H9 (cell line): ENCODE measurements around the gene BMP7. TPM values are rescaled to one million over a fixed set of nuclear protein-coding genes. Genes with fewer than 3 reads are reported as not detected.

Experiments used
- DNase-seq: peaks from one replicate; pipeline ENCODE4 v3.0.0-alpha.2; 2017
- H2AFZ ChIP-seq: one replicate; pipeline ENCODE4 v1.6.1; 2013; ENCODE audit warnings: mild to moderate bottlenecking, low read length, control low read depth, moderate library complexity
- H2AK5ac ChIP-seq: 2 replicates; pipeline ENCODE4 v1.6.1; 2013; ENCODE audit warnings: low read length, control low read depth, mixed read lengths; ENCODE audit not compliant: insufficient read length
- H2BK120ac ChIP-seq: one replicate; pipeline ENCODE4 v1.6.1; 2013; ENCODE audit warnings: low read depth, mild to moderate bottlenecking, low read length, control low read depth, inconsistent platforms; ENCODE audit not compliant: poor library complexity, severe bottlenecking
- H2BK12ac ChIP-seq: 2 replicates; pipeline ENCODE4 v1.6.1; 2013; ENCODE audit warnings: low read length, control low read depth, mixed read lengths, low read depth; ENCODE audit not compliant: insufficient read length
- H2BK15ac ChIP-seq: 2 replicates; pipeline ENCODE4 v1.6.1; 2013; ENCODE audit warnings: low read depth, low read length, control low read depth
- H2BK20ac ChIP-seq: one replicate; pipeline ENCODE4 v1.6.1; 2013; ENCODE audit warnings: low read depth, mild to moderate bottlenecking, low read length, control low read depth, inconsistent platforms; ENCODE audit not compliant: poor library complexity, severe bottlenecking
- H2BK5ac ChIP-seq: 2 replicates; pipeline ENCODE4 v1.6.1; 2013; ENCODE audit warnings: low read length, control low read depth, mixed read lengths; ENCODE audit not compliant: insufficient read length
- H3K14ac ChIP-seq: 2 replicates; pipeline ENCODE4 v1.6.1; 2013; ENCODE audit warnings: low read length, control low read depth; ENCODE audit not compliant: insufficient read depth
- H3K18ac ChIP-seq: 2 replicates; pipeline ENCODE4 v1.6.1; 2013; ENCODE audit warnings: low read depth, mild to moderate bottlenecking, mixed read lengths, low read length, control low read depth; ENCODE audit not compliant: insufficient read length
- H3K23ac ChIP-seq: 2 replicates; pipeline ENCODE4 v1.6.1; 2013; ENCODE audit warnings: low read length, control low read depth, mixed read lengths, low read depth; ENCODE audit not compliant: insufficient read length
- H3K23me2 ChIP-seq: 2 replicates; pipeline ENCODE4 v1.6.1; 2013; ENCODE audit warnings: low read depth, mild to moderate bottlenecking, mixed read lengths, low read length, control low read depth; ENCODE audit not compliant: insufficient read length, poor library complexity, severe bottlenecking
- H3K27ac ChIP-seq: 2 replicates; pipeline ENCODE4 v1.5.1; 2013; ENCODE audit warnings: low read length, control low read depth, mixed read lengths, low read depth; ENCODE audit not compliant: insufficient read length
- H3K27me3 ChIP-seq: 2 replicates; pipeline ENCODE4 v1.6.1; 2013; ENCODE audit warnings: low read length, control low read depth, inconsistent platforms; ENCODE audit not compliant: insufficient read depth
- H3K4ac ChIP-seq: 2 replicates; pipeline ENCODE4 v1.6.1; 2013; ENCODE audit warnings: low read depth, mild to moderate bottlenecking, control low read depth, inconsistent platforms, low read length, moderate library complexity
- H3K4me1 ChIP-seq: 2 replicates; pipeline ENCODE4 v1.6.1; 2013; ENCODE audit warnings: low read length, control low read depth, inconsistent platforms; ENCODE audit not compliant: insufficient read depth
- H3K4me2 ChIP-seq: 2 replicates; pipeline ENCODE4 v1.6.1; 2013; ENCODE audit warnings: low read length, control low read depth, mixed read lengths; ENCODE audit not compliant: insufficient read length, insufficient read depth
- H3K56ac ChIP-seq: 2 replicates; pipeline ENCODE4 v1.6.1; 2013; ENCODE audit warnings: low read depth, mild to moderate bottlenecking, mixed read lengths, low read length, control low read depth; ENCODE audit not compliant: insufficient read length
- H3K79me1 ChIP-seq: 2 replicates; pipeline ENCODE4 v1.6.1; 2013; ENCODE audit warnings: low read depth, mild to moderate bottlenecking, moderate library complexity, low read length, control low read depth, inconsistent platforms; ENCODE audit not compliant: insufficient read depth, poor library complexity, severe bottlenecking
- H3K79me2 ChIP-seq: 2 replicates; pipeline ENCODE4 v1.6.1; 2013; ENCODE audit warnings: low read length, control low read depth, inconsistent platforms; ENCODE audit not compliant: insufficient read depth
- H3K9ac ChIP-seq: 2 replicates; pipeline ENCODE4 v1.6.1; 2013; ENCODE audit warnings: low read length, control low read depth, mixed read lengths; ENCODE audit not compliant: insufficient read length; ENCODE audit errors: extremely low read depth
- H3K9me3 ChIP-seq: one replicate; pipeline ENCODE4 v1.6.1; 2013; ENCODE audit warnings: low read depth, low read length, inconsistent platforms; ENCODE audit not compliant: control insufficient read depth
- H3T11ph ChIP-seq: one replicate; pipeline ENCODE4 v1.6.1; 2013; ENCODE audit warnings: mild to moderate bottlenecking, low read length, control low read depth, inconsistent platforms
- H4K20me1 ChIP-seq: one replicate; pipeline ENCODE4 v1.6.1; 2013; ENCODE audit not compliant: control insufficient read depth, insufficient read length, insufficient read depth
- H4K5ac ChIP-seq: 2 replicates; pipeline ENCODE4 v1.6.1; 2013; ENCODE audit warnings: low read depth, mild to moderate bottlenecking, mixed read lengths, low read length, control low read depth; ENCODE audit not compliant: insufficient read length
- H4K8ac ChIP-seq: replicated peaks from 2 replicates; pipeline ENCODE4 v1.6.1; 2013; ENCODE audit warnings: low read length, control low read depth, mixed read lengths, low read depth; ENCODE audit not compliant: insufficient read length
- H4K91ac ChIP-seq: 2 replicates; pipeline ENCODE4 v1.6.1; 2013; ENCODE audit warnings: low read depth, mild to moderate bottlenecking, moderate library complexity, mixed read lengths, low read length, control low read depth; ENCODE audit not compliant: insufficient read length
- H3K27ac Mint-ChIP-seq, 3 experiments: 2 replicates in 2 of 3; 3 replicates in 1 of 3; pipeline ENCODE4 v1.8.0; 2020 to 2021; ENCODE audit warnings: mixed read lengths in 3 of 3, mild to moderate bottlenecking in 1 of 3, moderate library complexity in 1 of 3
- H3K27me3 Mint-ChIP-seq: 2 replicates; pipeline ENCODE4 v1.8.0; 2021; ENCODE audit warnings: low read depth, mild to moderate bottlenecking, moderate library complexity, mixed read lengths
- H3K36me3 Mint-ChIP-seq, 3 experiments: 2 replicates in 2 of 3; 3 replicates in 1 of 3; pipeline ENCODE4 v1.8.0; 2020 to 2021; ENCODE audit warnings: low read depth in 3 of 3, mixed read lengths in 3 of 3; ENCODE audit not compliant: insufficient read depth in 1 of 3
- H3K4me1 Mint-ChIP-seq, 2 experiments: 2 replicates each; pipeline ENCODE4 v1.8.0; 2020; ENCODE audit warnings: mixed read lengths in 2 of 2
- H3K4me3 Mint-ChIP-seq, 2 experiments: 2 replicates in 1 of 2; 3 replicates in 1 of 2; pipeline ENCODE4 v1.8.0; 2020 to 2021; ENCODE audit warnings: mild to moderate bottlenecking in 2 of 2, mixed read lengths in 2 of 2, moderate library complexity in 1 of 2
- H3K9me3 Mint-ChIP-seq, 2 experiments: 2 replicates in 1 of 2; 3 replicates in 1 of 2; pipeline ENCODE4 v1.8.0; 2020; ENCODE audit warnings: mild to moderate bottlenecking in 2 of 2, mixed read lengths in 2 of 2, moderate library complexity in 1 of 2
- CTCF ChIP-seq: fragments of 200-600 bp; sonication (generic); conservative IDR thresholded peaks from 3 replicates; pipeline ENCODE4 v1.8.0; 2021; ENCODE audit warnings: antibody characterized with exemption, mild to moderate bottlenecking
- WGBS: extraction: QIAGEN DNeasy Blood & Tissue Kit; methylation state at CpG from one replicate; pipeline ENCODE4 v1.1.7; 2013; ENCODE audit warnings: missing lambda C conversion rate, low lambda C conversion rate, mixed read lengths; ENCODE audit not compliant: insufficient read length; ENCODE audit errors: extremely low coverage; 5-methylcytosine and 5-hydroxymethylcytosine counted together
- total RNA-seq: library from RNA; stranded (reverse); gene quantifications from 2 replicates; pipeline ENCODE4 v1.2.1, GENCODE V29; 2021

The BMP7 gene
- total RNA-seq, 1 experiment from 2014 or later, result 17.7 TPM

- H3K14ac ChIP-seq, result no peak overlapping the region
- H3K18ac ChIP-seq, result no peak overlapping the region
- H3K4me1 ChIP-seq, result no peaks in the 10 kb centered on the region
- H3K23ac ChIP-seq, result no peak overlapping the region
- H4K20me1 ChIP-seq, result no peaks in the 10 kb centered on the region
- H3K79me2 ChIP-seq, result no peaks in the 10 kb centered on the region
- H3K56ac ChIP-seq, result no peak overlapping the region
- Mint-ChIP-seq H3K27ac (no peak overlapping the region), H3K36me3 (no peaks in the 10 kb centered on the region), H3K27me3 (peaks cover 12% of the 10 kb centered on the region), H3K9me3 (peaks cover 0 to 2% of the 10 kb centered on the region in 2 experiments; a peak in 3 of 5 replicates), H3K4me3 (no peak overlapping the region), H3K4me1 (peaks cover 0 to 9% of the 10 kb centered on the region in 2 experiments; a peak in 3 of 4 replicates)
- H2BK5ac ChIP-seq, result no peak overlapping the region
- H3K79me1 ChIP-seq, result no peaks in the 10 kb centered on the region
- H4K91ac ChIP-seq, result no peak overlapping the region
- WGBS, result no CpG with 5 or more reads among the region's 2 CpGs
- no peak for TF ChIP-seq CTCF
- no peaks in the 10 kb centered on the region for H3K27me3 ChIP-seq
- H2AFZ ChIP-seq, result no peak overlapping the region
- no peak overlapping the region for H2AK5ac ChIP-seq
- H4K5ac ChIP-seq, result no peak overlapping the region
- H3K23me2 ChIP-seq, result no peaks in the 10 kb centered on the region
- H4K8ac ChIP-seq, result no peak overlapping the region
- H3T11ph ChIP-seq, result no peak overlapping the region
- H3K4me2 ChIP-seq, result no peak overlapping the region
- H2BK120ac ChIP-seq, result no peak overlapping the region
- H2BK12ac ChIP-seq, result no peak overlapping the region
- H3K4ac ChIP-seq, result no peak overlapping the region
- DNase-seq, result no peak
- no peaks in the 10 kb centered on the region for H3K9me3 ChIP-seq
- no peak overlapping the region for H3K27ac ChIP-seq
- no peak overlapping the region for H3K9ac ChIP-seq
- H2BK20ac ChIP-seq, result no peak overlapping the region
- no peak overlapping the region for H2BK15ac ChIP-seq
Measured at GRCh38 chr20:57152557-57152956, 113.9 kb downstream of the BMP7 start.
